K562 (cell line): ENCODE results near the gene DNMBP. TPM values are rescaled to one million over a fixed set of nuclear protein-coding genes. Genes with fewer than 3 reads are reported as not detected.

ENCODE experiments used
- ARID1B ChIP-seq: fragments of 450-650 bp; IDR thresholded peaks from 2 replicates; pipeline ENCODE4 v1.6.1; 2016; ENCODE audit warnings: antibody characterized with exemption, mild to moderate bottlenecking, inconsistent platforms
- CBFA2T2 ChIP-seq: fragments of 450-650 bp; conservative IDR thresholded peaks from 2 replicates; pipeline ENCODE4 v1.6.1; 2017; ENCODE audit warnings: mild to moderate bottlenecking
- CBFA2T3 ChIP-seq: fragments of 450-650 bp; IDR thresholded peaks from 2 replicates; pipeline ENCODE4 v1.6.1; 2017
- DPF2 ChIP-seq: fragments of 450-650 bp; IDR thresholded peaks from 2 replicates; pipeline ENCODE4 v1.6.1; 2016
- ETV1 ChIP-seq: fragments of 450-650 bp; conservative IDR thresholded peaks from 2 replicates; pipeline ENCODE4 v1.6.1; 2016; ENCODE audit warnings: missing genetic modification characterization, control low read depth, low read depth, missing compliant biosample characterization
- NFXL1 ChIP-seq: fragments of 450-650 bp; formaldehyde crosslinking; IDR thresholded peaks from 2 replicates; pipeline ENCODE4 v1.4.0; 2021; ENCODE audit warnings: mild to moderate bottlenecking
- SMARCE1 ChIP-seq: fragments of 450-650 bp; IDR thresholded peaks from 2 replicates; pipeline ENCODE4 v1.7.1; 2016; ENCODE audit warnings: mild to moderate bottlenecking
- ZBTB8A ChIP-seq: fragments of 450-650 bp; IDR thresholded peaks from 2 replicates; pipeline ENCODE4 v1.6.1; 2018; ENCODE audit warnings: mild to moderate bottlenecking, moderate library complexity; ENCODE audit not compliant: partially characterized antibody
- ZSCAN32 ChIP-seq: fragments of 450-650 bp; formaldehyde crosslinking; IDR thresholded peaks from 2 replicates; pipeline ENCODE4 v1.4.0; 2020; ENCODE audit warnings: mild to moderate bottlenecking, moderate library complexity
- polyA plus RNA-seq, 8 experiments: library from polyadenylated mRNA; depleted of rRNA in 4 of 8; stranded (reverse) in 5 of 8; unstranded in 3 of 8; fragments of >200 nt; fragmentation: Nextera tagmentation in 2 of 8; fragmentation: Illumina TruSeq in 1 of 8; extraction: Ambion mirVana in 2 of 8; extraction: Trizol in 1 of 8; gene quantifications; 2 replicates each; pipeline versions ENCODE4 v1.2.1 to v1.2.3, GENCODE V29; 2011 to 2014; ENCODE audit warnings: inconsistent platforms in 1 of 8, missing spikeins in 1 of 8
- total RNA-seq, 7 experiments: library from RNA; depleted of rRNA in 6 of 7; stranded (reverse); fragments of >200 nt in 6 of 7; fragmentation: Illumina TruSeq in 2 of 7; extraction: Trizol in 2 of 7; gene quantifications; 2 replicates each; pipeline versions ENCODE4 v1.2.1 to v1.2.3, GENCODE V29; 2011 to 2021; ENCODE audit warnings: low replicate concordance in 1 of 7
- TF ChIP-seq, protein P1 (sequence below), 2 experiments: fragments of 450-650 bp; IDR thresholded peaks; 2 replicates each; pipeline ENCODE4 v1.6.1; 2016; ENCODE audit warnings: mild to moderate bottlenecking in 2 of 2, borderline replicate concordance in 1 of 2, low read depth in 1 of 2, moderate library complexity in 1 of 2

The DNMBP gene
- total and polyA plus RNA-seq, 9 of the 15 experiments (the other 6 are each of a cell fraction or from before 2014, with no cell fraction given) = 0.83 to 3.7 (median 2.2) TPM

GRCh38 chr10:99966306-99966705 is 43.4 kb downstream of the DNMBP start (continued):
- TF ChIP-seq CBFA2T3 = 0 out of 2 replicates have a peak, but pooled peaks have one; percentile 3
- TF ChIP-seq NFXL1 (CRISPR knock-in tag) = no peak
- 0 out of 2 replicates have a peak, but pooled peaks have one; percentile 27 for TF ChIP-seq DPF2
- 0 out of 2 replicates have a peak, but pooled peaks have one; percentile 4 for TF ChIP-seq CBFA2T2
- TF ChIP-seq, protein P1, sequence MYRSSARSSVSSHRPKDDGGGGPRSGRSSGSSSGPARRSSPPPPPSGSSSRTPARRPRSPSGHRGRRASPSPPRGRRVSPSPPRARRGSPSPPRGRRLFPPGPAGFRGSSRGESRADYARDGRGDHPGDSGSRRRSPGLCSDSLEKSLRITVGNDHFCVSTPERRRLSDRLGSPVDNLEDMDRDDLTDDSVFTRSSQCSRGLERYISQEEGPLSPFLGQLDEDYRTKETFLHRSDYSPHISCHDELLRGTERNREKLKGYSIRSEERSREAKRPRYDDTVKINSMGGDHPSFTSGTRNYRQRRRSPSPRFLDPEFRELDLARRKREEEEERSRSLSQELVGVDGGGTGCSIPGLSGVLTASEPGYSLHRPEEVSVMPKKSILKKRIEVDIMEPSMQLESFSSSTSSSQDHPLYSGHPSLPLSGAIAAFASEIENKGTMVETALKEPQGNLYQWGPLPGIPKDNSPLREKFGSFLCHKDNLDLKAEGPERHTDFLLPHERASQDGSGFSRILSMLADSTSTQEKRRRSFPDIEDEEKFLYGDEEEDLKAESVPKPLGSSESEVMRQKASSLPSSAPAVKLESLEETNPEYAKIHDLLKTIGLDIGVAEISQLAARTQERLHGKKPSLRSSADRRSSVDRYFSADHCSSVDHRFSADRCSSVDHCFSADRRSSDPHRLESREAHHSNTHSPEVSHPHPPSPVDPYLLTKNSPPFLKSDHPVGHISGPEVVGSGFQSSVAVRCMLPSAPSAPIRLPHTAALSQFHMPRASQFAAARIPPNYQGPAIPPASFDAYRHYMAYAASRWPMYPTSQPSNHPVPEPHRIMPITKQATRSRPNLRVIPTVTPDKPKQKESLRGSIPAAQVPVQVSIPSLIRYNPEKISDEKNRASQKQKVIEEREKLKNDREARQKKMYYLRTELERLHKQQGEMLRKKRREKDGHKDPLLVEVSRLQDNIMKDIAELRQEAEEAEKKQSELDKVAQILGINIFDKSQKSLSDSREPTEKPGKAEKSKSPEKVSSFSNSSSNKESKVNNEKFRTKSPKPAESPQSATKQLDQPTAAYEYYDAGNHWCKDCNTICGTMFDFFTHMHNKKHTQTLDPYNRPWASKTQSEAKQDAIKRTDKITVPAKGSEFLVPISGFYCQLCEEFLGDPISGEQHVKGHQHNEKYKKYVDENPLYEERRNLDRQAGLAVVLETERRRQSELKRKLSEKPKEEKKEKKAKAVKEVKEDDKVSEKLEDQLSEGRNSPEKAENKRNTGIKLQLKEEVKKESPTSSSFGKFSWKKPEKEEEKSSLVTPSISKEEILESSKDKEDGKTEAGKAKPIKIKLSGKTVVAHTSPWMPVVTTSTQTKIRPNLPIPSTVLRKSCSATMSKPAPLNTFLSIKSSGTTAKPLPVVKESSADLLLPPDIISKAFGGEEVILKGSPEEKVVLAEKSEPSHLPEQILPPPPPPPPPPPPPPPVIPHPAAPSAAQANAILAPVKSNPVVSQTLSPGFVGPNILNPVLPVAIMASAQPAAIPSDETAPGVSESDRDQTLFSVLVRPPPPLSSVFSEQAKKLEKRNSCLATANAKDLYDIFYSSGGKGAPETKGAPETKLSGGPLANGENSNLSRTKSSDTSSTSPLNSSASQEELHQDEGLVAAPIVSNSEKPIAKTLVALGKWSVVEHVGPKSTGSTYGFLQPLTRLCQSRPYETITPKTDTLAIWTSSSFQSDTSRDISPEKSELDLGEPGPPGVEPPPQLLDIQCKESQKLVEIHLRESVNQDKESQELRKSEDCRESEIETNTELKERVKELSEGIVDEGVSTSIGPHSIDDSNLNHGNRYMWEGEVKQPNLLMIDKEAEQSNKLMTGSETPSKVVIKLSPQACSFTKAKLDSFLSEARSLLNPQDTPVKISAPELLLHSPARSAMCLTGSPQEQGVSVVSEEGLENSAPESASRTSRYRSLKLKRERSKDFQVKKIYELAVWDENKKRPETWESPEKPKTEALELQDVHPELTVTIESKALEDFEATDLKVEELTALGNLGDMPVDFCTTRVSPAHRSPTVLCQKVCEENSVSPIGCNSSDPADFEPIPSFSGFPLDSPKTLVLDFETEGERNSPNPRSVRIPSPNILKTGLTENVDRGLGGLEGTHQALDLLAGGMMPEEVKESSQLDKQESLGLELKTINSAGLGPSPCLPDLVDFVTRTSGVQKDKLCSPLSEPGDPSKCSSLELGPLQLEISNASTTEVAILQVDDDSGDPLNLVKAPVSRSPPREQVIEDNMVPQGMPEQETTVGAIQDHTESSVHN (IDR thresholded peaks at IDR 0.05; ENCODE audit: borderline replicate concordance in 1 of 2, low read depth in 1 of 2) = no peak
- TF ChIP-seq ZBTB8A = no peak
- TF ChIP-seq ARID1B = peak; percentile 35; the same call in 1 of the 2 replicates
- 0 out of 2 replicates have a peak, but pooled peaks have one; percentile 22 for TF ChIP-seq SMARCE1
- TF ChIP-seq ZSCAN32 (CRISPR knock-in tag) = no peak
- 0 out of 2 replicates have a peak, but pooled peaks have one; percentile 7 for TF ChIP-seq ETV1
